ENCODE measurements around the gene NEK1. TPM values are rescaled to one million over a fixed set of nuclear protein-coding genes. Genes with fewer than 3 reads are reported as not detected.
"Not testable (repeated sequence)": the region's sequence is repeated elsewhere in the genome, so short reads cannot be mapped to it uniquely, and the experiment has no call there.

The NEK1 gene
- total RNA-seq, 1 donor from 2014 or later = 14.2 TPM

DNA sequence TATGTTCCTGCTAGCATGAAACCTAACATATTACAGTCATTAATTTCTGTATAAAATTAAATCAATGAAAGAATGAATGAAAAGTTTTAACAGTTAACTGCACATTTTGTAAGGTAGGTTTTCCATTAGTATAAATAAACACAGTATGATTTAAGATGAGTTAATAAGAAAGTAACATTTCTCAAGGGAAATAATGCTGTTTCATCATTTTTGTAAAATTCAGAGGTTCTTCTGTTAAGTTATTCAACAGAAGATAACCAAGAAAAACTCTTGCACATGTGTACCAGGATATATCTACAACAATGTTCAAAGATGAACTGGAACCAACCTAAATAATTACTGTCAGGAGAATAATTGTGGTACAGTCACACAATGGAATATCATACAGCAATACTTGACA lies 88.6 kb downstream of the NEK1 start:
- intact Hi-C loops (cut with micrococcal nuclease) = no loop called here

DNA sequence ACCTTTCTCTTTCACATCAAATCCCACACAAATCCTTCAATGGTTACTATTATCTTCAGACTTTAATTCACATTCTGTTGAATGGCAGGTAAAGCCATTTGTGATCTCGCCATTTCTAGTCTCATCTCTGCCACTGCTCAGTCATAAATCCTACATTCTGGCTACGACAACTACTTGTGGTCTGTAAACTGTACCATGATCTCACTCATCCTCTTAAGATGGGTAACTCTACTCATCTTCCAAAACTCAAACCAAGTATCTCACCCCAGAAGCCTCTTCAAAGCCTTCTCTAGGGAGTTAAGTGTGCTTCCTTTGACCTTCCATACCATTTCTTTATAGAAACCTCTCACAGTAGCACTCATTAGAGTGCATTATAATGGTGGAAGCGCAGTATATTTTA lies 101.8 kb downstream of the NEK1 start:
- intact Hi-C loops (cut with micrococcal nuclease) = no loop called here

DNA sequence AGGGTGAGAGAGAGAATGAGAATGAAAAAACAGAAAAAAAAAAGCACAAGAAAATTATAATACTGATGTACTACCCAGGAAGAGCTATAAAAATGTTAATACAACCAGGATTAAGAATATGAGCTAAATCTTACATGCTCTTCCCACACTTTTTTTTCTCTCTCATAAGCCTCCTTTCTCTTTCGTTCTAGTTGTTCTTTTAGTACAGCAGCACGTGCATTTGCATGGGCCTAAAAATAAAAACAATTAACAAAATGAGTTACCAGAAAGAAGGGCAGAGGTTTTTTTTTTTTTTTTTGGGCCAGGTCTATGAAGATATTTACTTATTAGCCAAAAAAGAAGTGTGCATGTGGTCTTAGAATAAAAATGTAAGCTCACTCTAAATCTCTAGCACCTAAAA lies 105.5 kb downstream of the NEK1 start:
- intact Hi-C loops (cut with micrococcal nuclease) = no loop called here

DNA sequence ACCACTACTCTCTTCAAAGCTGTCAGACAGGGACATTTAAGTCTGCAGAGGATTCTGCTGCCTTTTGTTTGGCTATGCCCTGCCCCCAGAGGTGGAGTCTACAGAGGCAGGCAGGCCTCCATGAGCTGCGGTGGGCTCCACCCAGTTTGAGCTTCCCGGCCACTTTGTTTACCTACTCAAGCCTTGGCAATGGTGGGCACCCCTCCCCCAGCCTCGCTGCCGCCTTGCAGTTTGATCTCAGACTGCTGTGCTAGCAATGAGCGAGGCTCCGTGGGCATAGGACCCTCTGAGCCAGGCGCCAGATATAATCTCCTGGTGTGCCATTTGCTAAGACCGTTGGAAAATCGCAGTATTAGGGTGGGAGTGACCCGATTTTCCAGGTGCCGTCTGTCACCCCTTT lies 112.5 kb downstream of the NEK1 start:
- intact Hi-C loops (cut with micrococcal nuclease) = not testable (repeated sequence)

DNA sequence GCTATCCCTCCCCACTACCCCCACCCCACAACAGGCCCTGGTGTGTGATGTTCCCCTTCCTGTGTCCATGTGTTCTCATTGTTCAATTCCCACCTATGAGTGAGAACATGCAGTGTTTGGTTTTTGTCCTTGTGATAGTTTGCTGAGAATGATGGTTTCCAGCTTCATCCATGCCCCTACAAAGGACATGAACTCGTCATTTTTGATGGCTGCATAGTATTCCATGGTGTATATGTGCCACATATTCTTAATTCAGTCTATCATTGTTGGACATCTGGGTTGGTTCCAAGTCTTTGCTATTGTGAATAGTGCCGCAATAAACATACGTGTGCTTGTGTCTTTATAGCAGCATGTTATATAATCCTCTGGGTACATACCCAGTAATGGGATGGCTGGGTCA lies 118.1 kb downstream of the NEK1 start:
- intact Hi-C loops (cut with micrococcal nuclease) = loop anchor here (5.0 kb wide), 2 partner anchors 73 to 1312 kb away; no protein-coding TSS in a partner anchor

DNA sequence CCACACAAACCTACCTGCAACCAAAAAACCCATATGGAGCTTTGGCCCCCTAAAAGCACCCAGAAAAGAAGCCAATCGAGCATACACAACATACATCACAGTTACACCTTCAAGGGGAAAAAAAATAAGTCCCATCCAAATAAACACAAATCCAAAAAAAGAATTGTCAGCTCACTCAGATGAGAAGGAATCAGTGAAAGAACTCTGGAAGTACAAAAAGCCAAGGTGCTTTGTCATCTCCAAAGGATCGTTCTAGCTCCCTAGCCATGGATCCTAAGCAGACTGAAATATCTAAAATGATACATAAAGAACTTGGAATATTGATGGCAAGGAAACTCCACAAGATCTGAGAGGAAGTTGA lies 119.2 kb downstream of the NEK1 start:
- intact Hi-C loops (cut with micrococcal nuclease) = loop anchor here (1.0 to 5.0 kb wide), 6 partner anchors 74 to 1311 kb away; partner anchors contain the start of genes CBR4 and SH3RF1

DNA sequence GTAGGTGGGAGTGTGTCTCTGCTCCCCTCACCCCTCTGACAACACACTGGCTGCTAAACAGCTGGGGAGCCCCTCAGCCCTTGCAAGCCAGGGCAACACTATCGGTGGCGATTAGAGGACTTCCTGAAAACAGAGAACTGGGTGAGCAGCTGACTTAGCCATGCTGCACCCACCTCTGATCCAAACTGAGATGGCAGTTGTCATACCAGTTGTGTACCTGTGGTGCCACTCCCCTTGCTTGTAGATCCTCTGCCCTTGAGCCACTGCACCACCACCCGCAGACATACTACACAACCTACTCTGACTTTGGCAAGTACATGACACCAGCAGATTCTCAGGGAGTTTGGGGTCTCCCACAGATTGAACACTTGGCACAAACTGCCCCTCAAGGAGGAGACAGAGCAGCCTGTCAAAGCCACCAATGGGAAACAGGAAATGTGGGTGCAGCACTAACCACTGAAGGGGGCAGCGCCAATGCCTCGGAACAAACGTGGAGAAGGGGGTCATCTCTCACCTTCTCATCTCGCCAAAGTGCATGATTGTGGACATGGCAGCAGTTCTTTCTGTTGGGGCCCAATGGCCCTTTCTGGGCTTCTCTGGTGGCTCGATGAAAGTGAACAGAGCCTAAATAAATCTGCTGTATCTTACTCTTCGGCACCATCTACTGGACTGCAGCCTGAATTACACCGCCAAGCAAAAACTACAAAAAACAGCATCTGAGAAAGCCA lies 119.8 kb downstream of the NEK1 start:
- intact Hi-C loops (cut with micrococcal nuclease) = loop anchor here (1.0 to 5.0 kb wide), 7 partner anchors 75 to 1338 kb away; partner anchors contain the start of genes CBR4 and SH3RF1

DNA sequence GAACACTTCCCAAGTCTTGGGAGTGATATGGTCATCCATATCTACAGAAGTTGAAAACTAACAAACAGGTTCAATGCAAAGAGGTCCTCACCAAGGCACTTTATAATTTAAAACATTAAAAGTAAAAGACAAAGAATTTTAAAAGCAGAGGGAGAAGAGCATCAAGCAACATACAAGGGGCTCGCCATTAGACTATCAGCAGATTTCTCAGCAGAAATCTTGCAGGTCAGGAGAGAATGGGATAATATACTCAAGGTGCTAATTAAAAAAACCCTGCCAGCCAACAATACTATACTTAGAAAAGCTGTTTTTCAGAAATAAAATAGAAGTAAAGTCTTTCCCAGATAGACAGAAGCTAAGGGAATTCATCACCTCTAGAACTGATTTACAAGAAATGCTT lies 121.2 kb downstream of the NEK1 start:
- intact Hi-C loops (cut with micrococcal nuclease) = loop anchor here (5.0 kb wide), 2 partner anchors 76 to 1309 kb away; no protein-coding TSS in a partner anchor

DNA sequence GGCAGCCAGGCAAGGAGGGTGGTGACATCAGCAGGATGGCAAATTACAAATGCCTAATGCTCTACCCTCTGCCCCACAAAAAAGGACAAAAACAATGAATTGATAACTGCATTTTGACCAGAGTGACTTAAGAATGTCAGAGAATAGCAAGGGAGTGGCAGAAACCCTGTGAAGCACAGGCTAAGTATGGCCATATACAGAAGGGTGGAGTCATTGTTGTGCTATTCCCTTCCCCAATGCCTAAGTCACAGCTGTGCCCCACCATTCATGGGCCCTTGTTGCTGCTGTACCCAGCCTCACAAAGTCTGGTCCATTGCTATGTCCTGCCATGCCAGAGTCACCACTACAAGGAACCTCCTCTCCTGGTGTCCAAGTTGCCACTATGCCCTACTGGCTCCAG lies 123.1 kb downstream of the NEK1 start:
- intact Hi-C loops (cut with micrococcal nuclease) = loop anchor here (5.0 kb wide), 2 partner anchors 337 to 777 kb away; no protein-coding TSS in a partner anchor

DNA sequence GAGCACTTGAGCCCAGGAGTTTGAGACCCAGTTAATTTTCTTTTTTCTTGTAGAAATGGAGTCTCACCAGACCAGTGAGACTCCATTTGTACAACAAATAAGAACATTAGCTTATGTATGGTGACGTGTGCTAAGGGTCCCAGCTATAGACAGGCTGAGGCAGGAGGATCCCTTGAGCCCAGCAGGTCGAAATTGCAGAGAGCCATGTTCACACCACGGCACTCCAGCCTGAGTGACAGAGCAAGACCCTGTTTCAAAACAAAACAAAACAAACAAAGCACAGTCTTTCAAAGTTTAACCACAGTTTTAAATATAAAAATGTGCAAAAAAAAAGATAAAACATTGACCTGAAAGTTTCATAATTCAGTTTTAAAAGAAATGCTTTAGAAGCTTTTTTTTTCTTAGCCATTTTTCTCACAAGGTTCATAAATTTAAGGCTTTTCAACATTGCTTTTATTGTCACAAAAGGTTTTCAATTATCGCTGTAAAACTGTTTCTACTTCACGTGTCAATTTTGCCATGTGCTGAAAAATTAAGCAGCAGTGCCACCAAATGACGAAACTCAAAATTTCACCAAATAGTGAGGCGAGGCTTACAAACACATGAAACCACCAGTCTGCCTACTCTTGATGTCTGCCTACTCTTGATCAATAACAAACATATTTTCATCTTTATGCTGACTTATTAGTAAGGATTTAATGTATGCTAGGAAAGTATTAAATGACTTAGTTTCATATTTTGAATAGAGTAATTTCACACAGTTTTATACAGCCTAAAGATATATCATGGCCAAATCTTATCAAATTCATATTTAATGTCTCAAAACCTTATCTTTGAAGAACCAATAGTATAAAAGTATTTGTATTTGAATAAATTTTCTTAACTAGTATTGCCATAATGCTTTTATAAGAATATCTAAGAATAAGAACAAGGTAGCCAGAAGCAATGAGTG lies 126.3 kb downstream of the NEK1 start:
- intact Hi-C loops (cut with micrococcal nuclease) = loop anchor here (1.0 to 5.0 kb wide), 7 partner anchors 117 to 971 kb away; partner anchors contain the start of gene CBR4

DNA sequence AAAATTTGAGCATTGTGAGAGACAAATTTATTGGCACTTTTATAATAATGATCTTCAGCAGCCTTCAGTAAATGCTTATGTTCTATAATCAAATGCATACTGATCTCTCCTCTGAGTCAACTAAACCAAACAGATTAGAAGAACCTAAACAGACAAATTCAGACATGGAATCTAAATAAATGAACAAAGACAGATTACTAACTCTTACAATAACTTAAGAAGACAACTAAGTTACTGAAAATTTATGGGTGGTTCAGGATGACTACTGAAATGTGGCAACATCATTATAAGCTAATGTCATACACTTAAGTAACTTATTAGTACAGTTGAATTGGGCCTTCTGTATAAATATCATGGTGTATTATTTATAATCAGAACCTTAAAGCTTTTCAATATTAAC lies 127.3 kb downstream of the NEK1 start:
- intact Hi-C loops (cut with micrococcal nuclease) = loop anchor here (5.0 kb wide), 2 partner anchors 333 to 773 kb away; no protein-coding TSS in a partner anchor

DNA sequence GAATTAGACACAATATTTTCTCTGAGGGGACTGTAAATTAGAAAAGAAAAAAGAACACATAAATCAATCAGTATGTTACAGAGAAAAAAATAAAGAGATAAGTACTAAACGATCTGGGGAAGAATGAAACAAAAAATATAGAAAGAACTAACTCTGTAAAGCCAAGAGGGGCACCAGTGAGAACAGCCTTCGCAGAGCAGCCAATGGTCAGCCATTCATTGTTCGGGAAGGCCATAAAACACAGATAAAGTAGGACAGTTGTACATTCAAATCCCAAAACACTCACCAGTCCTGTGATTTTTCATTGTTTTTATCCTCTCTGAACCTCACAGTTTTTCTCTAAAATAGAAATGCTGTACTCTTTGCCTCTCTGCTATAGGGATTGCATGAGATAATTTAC lies 127.9 kb downstream of the NEK1 start:
- intact Hi-C loops (cut with micrococcal nuclease) = no loop called here

DNA sequence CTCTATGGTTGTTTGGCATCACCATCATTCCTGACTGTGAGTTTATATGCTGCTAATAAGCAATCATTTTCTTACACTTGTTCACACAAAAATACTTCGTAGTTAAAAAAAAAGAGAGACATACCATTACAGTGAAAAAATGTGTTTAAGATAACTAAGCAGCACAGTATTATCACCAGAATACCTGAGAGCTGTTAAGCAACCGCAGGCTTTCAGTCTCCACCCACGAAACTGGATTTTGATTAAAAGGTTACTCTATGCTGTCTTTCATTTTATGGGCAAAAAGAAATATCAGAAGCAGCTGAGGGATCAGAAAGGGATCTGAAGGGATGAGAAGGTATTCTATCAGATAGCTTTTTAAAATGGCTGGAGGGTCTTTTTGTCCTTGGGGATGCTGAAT lies 148.3 kb downstream of the NEK1 start:
- intact Hi-C loops (cut with micrococcal nuclease) = no loop called here

DNA sequence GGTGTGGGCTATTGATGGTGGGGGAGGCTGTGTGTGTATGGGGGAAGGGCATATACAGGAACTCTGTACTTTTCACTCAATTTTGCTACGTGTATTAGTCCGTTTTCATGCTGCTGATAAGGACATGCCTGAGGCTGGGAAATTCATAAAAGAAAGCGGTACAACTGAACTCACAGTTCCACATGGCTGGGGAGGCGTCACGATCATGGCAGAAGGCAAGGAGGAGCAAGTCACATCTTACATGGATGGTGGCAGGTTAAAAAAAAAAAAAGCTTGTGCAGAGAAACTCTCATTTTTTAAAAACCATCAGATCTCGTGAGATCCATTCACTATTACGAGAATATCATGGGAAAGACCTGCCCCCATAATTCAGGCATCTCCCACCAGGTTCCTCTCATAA lies 152.3 kb downstream of the NEK1 start:
- intact Hi-C loops (cut with micrococcal nuclease) = no loop called here

DNA sequence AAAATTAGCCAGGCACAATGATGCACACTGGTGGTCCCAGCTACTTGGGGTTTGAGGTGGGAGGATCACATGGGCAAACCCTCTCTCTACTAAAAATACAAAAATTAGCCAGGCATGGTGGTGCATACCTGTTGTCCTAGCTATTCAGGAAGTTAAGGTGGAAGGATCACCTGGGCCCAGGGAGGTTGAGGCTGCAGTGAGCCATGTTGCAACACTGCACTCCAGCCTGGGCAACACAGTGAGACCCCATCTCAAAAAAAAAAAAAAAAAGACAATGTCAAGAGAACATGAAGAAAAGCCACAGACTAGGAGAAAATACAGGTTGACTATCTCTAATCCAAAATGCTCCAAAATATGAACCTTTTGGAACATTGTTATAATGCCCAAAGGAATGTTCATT lies 153.8 kb downstream of the NEK1 start:
- intact Hi-C loops (cut with micrococcal nuclease) = no loop called here

DNA sequence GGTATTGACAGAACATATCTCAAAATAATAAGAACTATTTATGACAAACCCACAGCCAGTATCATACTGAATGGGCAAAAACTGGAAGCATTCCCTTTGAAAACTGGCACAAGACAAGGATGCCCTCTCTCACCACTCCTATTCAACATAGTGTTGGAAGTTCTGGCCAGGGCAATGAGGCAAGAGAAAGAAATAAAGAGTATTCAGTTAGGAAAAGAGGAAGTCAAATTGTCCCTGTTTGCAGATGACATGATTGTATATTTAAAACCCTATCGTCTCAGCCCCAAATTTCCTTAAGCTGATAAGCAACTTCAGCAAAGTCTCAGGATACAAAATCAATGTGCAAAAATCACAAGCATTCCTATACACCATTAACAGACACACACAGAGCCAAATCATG lies 159.7 kb downstream of the NEK1 start:
- intact Hi-C loops (cut with micrococcal nuclease) = not testable (repeated sequence)

DNA sequence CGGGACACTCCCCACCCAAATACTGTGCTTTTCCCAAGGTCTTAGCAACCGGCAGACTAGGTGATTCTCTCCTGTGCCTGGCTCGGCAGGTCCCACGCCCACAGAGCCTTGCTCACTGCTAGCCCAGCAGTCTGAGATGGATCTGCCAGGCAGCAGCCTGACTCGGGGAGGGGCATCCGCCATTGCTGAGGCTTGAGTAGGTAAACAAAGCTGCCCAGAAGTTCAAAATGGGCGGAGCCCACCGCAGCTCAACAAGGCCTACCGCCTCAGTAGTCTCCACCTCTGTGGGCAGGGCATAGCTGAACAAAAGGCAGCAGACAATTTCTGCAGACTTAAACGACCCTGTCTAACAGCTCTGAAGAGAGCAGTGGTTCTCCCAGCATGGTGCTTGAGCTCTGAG lies 163.4 kb downstream of the NEK1 start:
- intact Hi-C loops (cut with micrococcal nuclease) = not testable (repeated sequence)

DNA sequence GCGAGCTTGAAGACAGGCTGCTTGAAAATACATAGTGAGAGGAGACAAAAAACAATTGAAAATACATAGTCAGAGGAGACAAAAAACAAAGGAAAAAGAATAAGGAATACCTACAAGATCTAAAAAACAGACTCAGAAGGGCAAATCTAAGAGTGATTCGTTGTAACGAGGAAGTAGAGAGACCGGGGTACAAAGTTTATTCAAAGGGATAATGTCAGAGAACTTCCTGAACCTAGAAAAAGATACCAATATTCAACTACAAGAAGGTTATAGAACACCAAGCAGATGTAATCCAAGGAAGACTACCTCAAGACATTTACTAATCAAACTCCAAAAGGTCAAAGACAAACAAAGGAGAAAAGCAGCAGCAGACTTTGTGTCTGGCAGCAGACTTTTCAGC lies 165.6 kb downstream of the NEK1 start:
- intact Hi-C loops (cut with micrococcal nuclease) = no loop called here

DNA sequence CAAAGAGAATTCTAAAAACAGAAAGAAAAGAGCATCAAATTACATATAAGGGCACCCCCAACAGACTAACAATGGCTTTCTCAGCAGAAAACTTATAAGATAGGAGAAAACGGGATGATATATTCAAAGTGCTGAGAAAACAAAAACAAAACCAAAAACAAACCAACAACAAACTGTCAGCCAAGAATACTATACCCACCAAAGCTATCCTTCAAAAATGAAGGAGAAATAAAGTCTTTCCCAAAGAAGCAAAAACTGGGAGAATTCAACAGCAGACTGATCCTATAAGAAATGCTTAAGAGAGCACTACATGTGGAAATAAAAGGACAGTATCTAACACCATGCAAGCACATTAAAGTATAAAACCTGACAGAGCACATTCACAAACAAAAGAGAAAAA lies 168.6 kb downstream of the NEK1 start:
- intact Hi-C loops (cut with micrococcal nuclease) = no loop called here

DNA sequence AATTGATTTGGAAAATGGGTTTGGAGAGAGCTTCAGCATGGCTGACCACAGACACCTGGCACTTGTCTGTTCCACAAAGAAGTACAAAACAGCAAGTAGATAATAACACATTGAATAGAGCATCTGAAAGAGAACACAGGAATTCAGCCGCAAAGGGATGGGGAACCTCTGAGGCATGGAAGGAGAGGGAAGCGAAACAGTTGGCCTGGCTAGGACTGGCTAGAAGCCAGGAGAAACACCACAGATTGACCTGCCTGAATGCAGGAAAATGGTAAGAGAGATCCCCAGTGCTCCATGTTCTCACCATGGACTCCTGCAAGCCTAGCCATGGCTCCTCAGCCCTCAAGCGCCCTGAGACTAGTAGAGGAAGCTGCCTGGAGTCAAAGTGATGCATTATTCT lies 171.9 kb downstream of the NEK1 start:
- intact Hi-C loops (cut with micrococcal nuclease) = no loop called here

DNA sequence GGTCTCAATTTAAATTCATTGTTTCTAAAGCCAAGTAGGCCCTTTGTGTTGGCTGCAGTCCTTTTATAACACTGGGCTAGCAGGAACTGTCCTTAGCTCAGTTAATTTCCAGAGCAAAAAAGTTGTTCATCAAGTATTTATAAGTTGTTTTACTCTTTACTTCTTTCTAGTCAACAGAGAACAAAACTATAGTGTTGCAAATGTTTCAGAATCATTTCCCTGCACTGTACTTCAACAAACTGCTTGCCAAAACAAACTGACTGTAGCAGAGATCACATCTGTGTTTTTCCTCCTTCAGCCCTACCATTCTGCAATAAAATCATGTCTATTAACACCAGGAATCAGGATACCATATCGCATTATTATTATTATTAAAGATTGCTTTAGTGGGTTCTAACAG lies 173.1 kb downstream of the NEK1 start:
- intact Hi-C loops (cut with micrococcal nuclease) = no loop called here

DNA sequence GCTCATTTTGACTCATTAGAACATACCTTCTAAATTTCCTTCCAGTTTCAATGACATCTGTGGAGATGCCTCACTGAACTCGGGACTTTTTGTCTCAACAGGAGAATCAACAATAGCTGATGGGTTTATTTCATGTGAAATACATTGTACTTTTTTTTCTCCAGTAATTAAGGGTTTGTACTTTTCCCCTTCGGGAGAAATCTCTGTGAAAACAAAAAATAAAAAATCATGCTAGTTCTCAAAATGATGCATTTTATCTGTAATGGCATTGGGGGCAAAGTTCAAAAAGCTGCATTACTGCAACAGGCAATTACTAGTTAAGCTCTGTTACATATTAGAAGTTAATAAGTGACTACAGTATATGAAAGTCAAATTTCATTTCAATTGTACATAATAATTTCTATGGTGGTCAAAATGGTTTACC lies 174.3 kb downstream of the NEK1 start:
- intact Hi-C loops (cut with micrococcal nuclease) = no loop called here

All from T-helper 1 cell treated with Interleukin-12 subunit alpha and Interleukin-12 subunit beta and Interleukin-4 antibody, amounts not matched to agents 30 ng/mL and 1 ng/mL, for 36 hours (primary cell).